Ovary (tissue), 3 donors: Measurements from ENCODE around the gene DNAH9.

Source experiments
- CTCF ChIP-seq, 3 donors: fragments of 450-650 bp in 2 of 3; fragments of 200-600 bp in 1 of 3; IDR thresholded peaks; one replicate each; pipeline versions ENCODE4 v1.5.1 to v1.8.0; 2016 to 2022; ENCODE audit warnings: antibody characterized with exemption in 3 of 3, mild to moderate bottlenecking in 1 of 3
- EP300 ChIP-seq: sonication (generic); formaldehyde crosslinking; IDR thresholded peaks from one replicate; pipeline ENCODE4 v1.6.1; 2017; ENCODE audit warnings: antibody characterized with exemption
- POLR2A ChIP-seq: fragments of 450-650 bp; IDR thresholded peaks from one replicate; pipeline ENCODE4 v1.6.1; 2017; ENCODE audit warnings: antibody characterized with exemption, mild to moderate bottlenecking, moderate library complexity
- donor health status: DM: no; HTN: no; CAD: no.

- no peak for TF ChIP-seq CTCF (IDR thresholded peaks at IDR 0.05)
- TF ChIP-seq POLR2A: no peak
- TF ChIP-seq EP300: no peak
These were observed 325.8 kb downstream of the DNAH9 start for GRCh38 chr17:11924076-11924475.
